ENCODE measurements around the gene ELAVL4. TPM values are rescaled to one million over a fixed set of nuclear protein-coding genes. Genes with fewer than 3 reads are reported as not detected.

The ELAVL4 gene
- total and polyA plus RNA-seq, 2 of the 8 experiments (the other 6 are each of a cell fraction or from before 2014, with no cell fraction given): 0.21 to 0.89 TPM

DNA sequence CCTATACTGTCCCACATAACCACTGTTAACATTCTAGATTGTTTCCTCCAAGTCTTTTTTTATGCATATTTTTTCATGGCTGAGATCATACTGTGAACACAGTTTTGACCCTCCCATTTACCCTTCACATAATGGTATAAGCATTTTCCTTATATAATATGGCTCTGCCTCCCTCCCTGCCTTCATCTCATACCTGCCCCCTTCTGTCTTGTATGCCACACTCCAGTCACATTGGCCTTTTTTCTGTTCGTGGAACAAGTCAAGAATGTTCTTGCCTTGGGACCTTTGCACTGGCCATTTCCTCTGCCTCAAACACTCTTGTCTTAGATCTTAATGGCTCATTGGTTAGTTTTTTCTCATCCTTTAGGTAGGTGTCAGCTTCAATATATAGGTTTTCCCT is 24.3 kb upstream of the ELAVL4 start:
- Histone ChIP-seq H3K4me3 (ENCODE audit: extremely low read depth in 1 of 4, insufficient read depth in 2 of 4, low read depth in 3 of 4, low read length in 4 of 4) (no peak overlapping the region), H2AK5ac (ENCODE audit: low read depth, low read length) (no peak overlapping the region), H2BK12ac (ENCODE audit: low read depth, low read length) (no peak overlapping the region), H3K23ac (ENCODE audit: insufficient read length) (no peak overlapping the region), H4K91ac (replicated peaks; ENCODE audit: insufficient read length, low read length) (no peak overlapping the region), H4K20me1 (replicated peaks in 1 of 2; ENCODE audit: control insufficient read depth in 1 of 2, insufficient read depth in 2 of 2, low read length in 2 of 2) (no peaks in the 10 kb centered on the region), H3K14ac (ENCODE audit: insufficient read length) (no peak overlapping the region), H3K4me1 (replicated peaks in 1 of 4; ENCODE audit: control insufficient read depth in 3 of 4, insufficient read depth in 4 of 4, low read length in 3 of 4) (no peaks in the 10 kb centered on the region), H3K27me3 (replicated peaks in 1 of 4; ENCODE audit: control insufficient read depth in 3 of 4, extremely low read depth in 1 of 4, insufficient read depth in 3 of 4, low read length in 3 of 4) (no peaks in the 10 kb centered on the region), H3K23me2 (ENCODE audit: low read depth, low read length) (no peaks in the 10 kb centered on the region), H3K36me3 (ENCODE audit: control insufficient read depth in 2 of 4, insufficient read depth in 4 of 4, low read length in 3 of 4) (no peaks in the 10 kb centered on the region), H2BK15ac (ENCODE audit: low read length) (no peak overlapping the region), H2BK5ac (ENCODE audit: low read depth, low read length) (no peak overlapping the region), H3K18ac (ENCODE audit: extremely low read depth, low read length) (no peak overlapping the region), H2BK20ac (ENCODE audit: low read length) (no peak overlapping the region), H3K4ac (replicated peaks; ENCODE audit: insufficient read length, low read depth, low read length) (no peak overlapping the region), H3K56ac (replicated peaks; ENCODE audit: insufficient read length, low read depth, low read length) (no peak overlapping the region), H2BK120ac (replicated peaks; ENCODE audit: low read depth, low read length) (no peak overlapping the region), H3K9me3 (ENCODE audit: insufficient read depth in 2 of 2, low read depth in 1 of 2, low read length in 1 of 2) (peaks cover 3 to 17% of the 10 kb centered on the region in 2 experiments; a peak in 3 of 4 replicates), H3K79me2 (ENCODE audit: control insufficient read depth in 1 of 2, insufficient read depth in 2 of 2, low read length in 2 of 2) (no peaks in the 10 kb centered on the region), H3K9ac (replicated peaks in 1 of 4; ENCODE audit: extremely low read depth in 1 of 4, low read depth in 3 of 4, low read length in 3 of 4) (no peak overlapping the region), H3K79me1 (ENCODE audit: low read depth, low read length) (no peaks in the 10 kb centered on the region), H2AFZ (ENCODE audit: low read length) (no peak overlapping the region), H3K27ac (ENCODE audit: low read depth, low read length) (no peak overlapping the region), H4K5ac (ENCODE audit: insufficient read length, low read depth, low read length) (no peak overlapping the region), H4K8ac (ENCODE audit: extremely low read depth, insufficient read depth, low read length) (no peak overlapping the region), H3K4me2 (ENCODE audit: insufficient read depth in 1 of 2, low read depth in 2 of 2, low read length in 2 of 2) (no peak overlapping the region)
- DNase-seq (ENCODE audit: low read depth in 1 of 2, low spot score in 2 of 2): no peak
- WGBS, 2 experiments (ENCODE audit: extremely low coverage in 1 of 2, insufficient coverage in 1 of 2, insufficient read length in 1 of 2, insufficient replicate concordance in 2 of 2, low coverage in 1 of 2, low lambda C conversion rate in 2 of 2, missing lambda C conversion rate in 1 of 2): 69% methylated on average over 1 of the region's 1 CpG; no CpG with 5 or more reads in 1 of the 2 experiments
- POLR2A ChIA-PET (ENCODE audit: partially characterized antibody): no interaction called here
- FAIRE-seq: no peak
- TF ChIP-seq NRF1 (IDR thresholded peaks at IDR 0.05; ENCODE audit: low read depth, low read length): no peak
- no peak for TF ChIP-seq EZH2 (IDR thresholded peaks at IDR 0.05; ENCODE audit: low read depth, low read length, severe bottlenecking)
- TF ChIP-seq NANOG (IDR thresholded peaks at IDR 0.05; ENCODE audit: insufficient read depth, low read depth, low read length, poor library complexity, severe bottlenecking): no peak
- no peak for TF ChIP-seq KDM4A (IDR thresholded peaks at IDR 0.05; ENCODE audit: low read depth, low read length, severe bottlenecking)
- TF ChIP-seq RAD21 (IDR thresholded peaks at IDR 0.05 in 1 of 2, conservative IDR thresholded peaks at IDR 0.05 in 1 of 2; ENCODE audit: low read depth in 2 of 2, low read length in 2 of 2): peak in 1 of 2 experiments; percentile 21; a peak in 2 of 4 replicates
- no peak for TF ChIP-seq CEBPB (IDR thresholded peaks at IDR 0.05; ENCODE audit: low read depth, low read length)
- TF ChIP-seq, protein P1, sequence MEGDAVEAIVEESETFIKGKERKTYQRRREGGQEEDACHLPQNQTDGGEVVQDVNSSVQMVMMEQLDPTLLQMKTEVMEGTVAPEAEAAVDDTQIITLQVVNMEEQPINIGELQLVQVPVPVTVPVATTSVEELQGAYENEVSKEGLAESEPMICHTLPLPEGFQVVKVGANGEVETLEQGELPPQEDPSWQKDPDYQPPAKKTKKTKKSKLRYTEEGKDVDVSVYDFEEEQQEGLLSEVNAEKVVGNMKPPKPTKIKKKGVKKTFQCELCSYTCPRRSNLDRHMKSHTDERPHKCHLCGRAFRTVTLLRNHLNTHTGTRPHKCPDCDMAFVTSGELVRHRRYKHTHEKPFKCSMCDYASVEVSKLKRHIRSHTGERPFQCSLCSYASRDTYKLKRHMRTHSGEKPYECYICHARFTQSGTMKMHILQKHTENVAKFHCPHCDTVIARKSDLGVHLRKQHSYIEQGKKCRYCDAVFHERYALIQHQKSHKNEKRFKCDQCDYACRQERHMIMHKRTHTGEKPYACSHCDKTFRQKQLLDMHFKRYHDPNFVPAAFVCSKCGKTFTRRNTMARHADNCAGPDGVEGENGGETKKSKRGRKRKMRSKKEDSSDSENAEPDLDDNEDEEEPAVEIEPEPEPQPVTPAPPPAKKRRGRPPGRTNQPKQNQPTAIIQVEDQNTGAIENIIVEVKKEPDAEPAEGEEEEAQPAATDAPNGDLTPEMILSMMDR (IDR thresholded peaks at IDR 0.05; ENCODE audit: control extremely low read depth in 1 of 3, insufficient read depth in 1 of 3, low read depth in 1 of 3, low read length in 3 of 3): peak in 1 of 3 experiments; percentile 19; a peak in 1 of 4 replicates
- CTCF ChIA-PET (ENCODE audit: partially characterized antibody): interaction anchor here (1.3 kb wide), 1 partner anchor 249 kb away, joined by 3 read pairs; no protein-coding TSS in a partner anchor
